ENCODE measurements around the gene ARCN1.

- TF ChIP-seq CTCF (IDR thresholded peaks at IDR 0.05): no peak
- TF ChIP-seq EZH2 (IDR thresholded peaks at IDR 0.05; ENCODE audit: borderline replicate concordance, insufficient read depth, low read depth, low read length, poor library complexity, severe bottlenecking): no peak
These were observed 49.7 kb downstream of the ARCN1 start for GRCh38 chr11:118621784-118622375.

Data from B cell (primary cell).